IPS-20b (cell line): ENCODE data around the gene POLR2F.

Experiments
- H3K27ac ChIP-seq: one replicate; pipeline ENCODE4 v1.5.1; 2013; ENCODE audit warnings: low read length
- H3K27me3 ChIP-seq: 2 replicates; pipeline ENCODE4 v1.6.1; 2013; ENCODE audit warnings: mild to moderate bottlenecking, low read length, inconsistent platforms; ENCODE audit not compliant: insufficient read depth
- H3K36me3 ChIP-seq: 2 replicates; pipeline ENCODE4 v1.6.1; 2013; ENCODE audit warnings: low read depth, mild to moderate bottlenecking, inconsistent platforms, low read length, moderate library complexity; ENCODE audit not compliant: insufficient read depth
- H3K4me1 ChIP-seq: 2 replicates; pipeline ENCODE4 v1.6.1; 2013; ENCODE audit warnings: mild to moderate bottlenecking, control low read depth, inconsistent platforms, low read length, moderate library complexity; ENCODE audit not compliant: insufficient read depth
- H3K4me3 ChIP-seq: 2 replicates; pipeline ENCODE4 v1.5.1; 2013; ENCODE audit warnings: mild to moderate bottlenecking, low read length, inconsistent platforms
- H3K9ac ChIP-seq: 2 replicates; pipeline ENCODE4 v1.6.1; 2013; ENCODE audit warnings: low read depth, mild to moderate bottlenecking, inconsistent platforms, low read length, moderate library complexity
- H3K9me3 ChIP-seq: 2 replicates; pipeline ENCODE4 v1.6.1; 2013; ENCODE audit warnings: mild to moderate bottlenecking, low read depth, low read length, inconsistent platforms; ENCODE audit not compliant: insufficient read depth

POLR2F gene

DNA sequence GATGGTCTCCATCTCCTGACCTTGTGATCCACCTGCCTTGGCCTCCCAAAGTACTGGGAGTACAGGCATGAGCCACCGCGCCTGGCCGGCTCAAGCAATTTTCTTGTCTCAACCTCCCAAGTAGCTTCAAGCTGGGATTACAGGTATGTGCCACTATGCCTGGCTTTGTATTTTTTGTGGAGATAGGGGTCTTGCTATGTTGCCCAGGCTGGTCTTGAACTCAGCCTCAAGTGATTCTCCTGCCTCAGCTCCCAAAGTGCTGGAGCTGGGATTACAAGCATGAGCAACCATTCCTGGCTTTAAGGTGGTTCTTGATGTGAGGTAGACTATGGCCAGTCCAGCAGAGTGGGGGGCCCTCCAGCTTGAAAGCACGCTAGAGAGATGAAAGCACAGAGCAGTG lies 7.6 kb downstream of the POLR2F start:
- H3K9ac ChIP-seq: no peak overlapping the region
- peaks cover 73% of the 10 kb centered on the region for H3K36me3 ChIP-seq
- H3K4me1 ChIP-seq: no peaks in the 10 kb centered on the region; the same call in 1 of the 2 replicates
- H3K9me3 ChIP-seq: no peaks in the 10 kb centered on the region
- no peak overlapping the region for H3K27ac ChIP-seq
- H3K27me3 ChIP-seq: no peaks in the 10 kb centered on the region
- H3K4me3 ChIP-seq: no peak overlapping the region

DNA sequence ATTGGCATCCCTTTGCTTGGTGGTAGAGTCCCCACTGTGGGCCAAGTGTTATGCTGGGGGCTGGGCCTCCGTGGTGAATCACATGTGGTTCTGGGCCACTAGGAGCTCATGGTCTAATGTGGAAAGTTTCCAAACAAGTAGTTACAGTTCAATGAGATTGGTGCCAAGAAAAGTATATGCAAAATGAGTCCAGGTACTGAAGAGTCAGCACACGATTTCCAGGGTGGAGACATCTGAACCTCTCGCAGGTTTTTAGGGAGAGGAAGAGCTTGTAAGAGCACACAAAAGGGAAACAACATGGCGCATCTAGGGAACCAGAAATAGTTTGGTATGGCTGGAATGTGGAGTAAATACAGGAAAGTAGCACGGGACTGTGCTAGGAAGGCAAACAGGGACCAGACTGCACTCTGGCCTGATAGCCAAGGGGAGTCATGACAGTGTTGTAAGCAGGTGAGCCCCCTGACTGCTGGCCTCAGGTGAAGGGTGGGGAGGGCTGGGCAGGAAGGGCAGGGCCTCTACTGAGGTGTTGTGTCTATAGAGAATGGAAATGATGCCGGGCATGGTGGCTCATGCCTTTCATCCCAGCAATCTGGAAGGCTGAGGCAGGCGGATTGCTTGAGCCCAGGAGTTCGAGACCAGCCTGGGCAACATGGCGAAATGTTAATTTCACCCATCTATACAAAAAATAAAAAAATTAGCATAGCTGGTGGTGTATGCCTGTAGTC lies 12.6 kb downstream of the POLR2F start:
- H3K9me3 ChIP-seq: no peaks in the 10 kb centered on the region
- peaks cover 52% of the 10 kb centered on the region for H3K36me3 ChIP-seq
- no peak overlapping the region for H3K4me3 ChIP-seq
- no peaks in the 10 kb centered on the region for H3K27me3 ChIP-seq
- no peak overlapping the region for H3K9ac ChIP-seq
- H3K4me1 ChIP-seq: no peaks in the 10 kb centered on the region; the same call in 1 of the 2 replicates
- no peak overlapping the region for H3K27ac ChIP-seq

DNA sequence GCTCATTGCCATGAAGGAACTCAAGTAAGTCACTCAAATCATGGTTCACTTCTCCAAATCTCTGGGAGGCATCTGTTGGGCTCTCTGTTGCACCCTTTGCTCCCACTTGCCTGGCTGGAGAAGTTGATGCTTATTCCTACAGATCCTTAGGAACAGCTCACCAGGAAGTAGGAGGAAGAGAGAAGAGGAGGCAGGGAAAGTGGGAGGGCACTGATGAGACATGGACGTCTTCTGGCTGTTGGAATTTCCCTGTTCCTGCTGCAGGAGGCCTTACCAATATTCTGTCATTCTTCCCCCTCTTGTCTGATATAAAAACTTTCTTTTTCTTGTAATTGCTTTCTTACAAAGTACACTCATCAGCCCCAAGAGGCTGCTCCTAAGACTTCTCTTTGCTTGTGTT lies 13.6 kb downstream of the POLR2F start:
- no peaks in the 10 kb centered on the region for H3K27me3 ChIP-seq
- peaks cover 41% of the 10 kb centered on the region for H3K36me3 ChIP-seq
- no peak overlapping the region for H3K4me3 ChIP-seq
- H3K9me3 ChIP-seq: no peaks in the 10 kb centered on the region
- peaks cover 6% of the 10 kb centered on the region; the same call in 1 of the 2 replicates for H3K4me1 ChIP-seq
- H3K9ac ChIP-seq: no peak overlapping the region
- H3K27ac ChIP-seq: no peak overlapping the region

DNA sequence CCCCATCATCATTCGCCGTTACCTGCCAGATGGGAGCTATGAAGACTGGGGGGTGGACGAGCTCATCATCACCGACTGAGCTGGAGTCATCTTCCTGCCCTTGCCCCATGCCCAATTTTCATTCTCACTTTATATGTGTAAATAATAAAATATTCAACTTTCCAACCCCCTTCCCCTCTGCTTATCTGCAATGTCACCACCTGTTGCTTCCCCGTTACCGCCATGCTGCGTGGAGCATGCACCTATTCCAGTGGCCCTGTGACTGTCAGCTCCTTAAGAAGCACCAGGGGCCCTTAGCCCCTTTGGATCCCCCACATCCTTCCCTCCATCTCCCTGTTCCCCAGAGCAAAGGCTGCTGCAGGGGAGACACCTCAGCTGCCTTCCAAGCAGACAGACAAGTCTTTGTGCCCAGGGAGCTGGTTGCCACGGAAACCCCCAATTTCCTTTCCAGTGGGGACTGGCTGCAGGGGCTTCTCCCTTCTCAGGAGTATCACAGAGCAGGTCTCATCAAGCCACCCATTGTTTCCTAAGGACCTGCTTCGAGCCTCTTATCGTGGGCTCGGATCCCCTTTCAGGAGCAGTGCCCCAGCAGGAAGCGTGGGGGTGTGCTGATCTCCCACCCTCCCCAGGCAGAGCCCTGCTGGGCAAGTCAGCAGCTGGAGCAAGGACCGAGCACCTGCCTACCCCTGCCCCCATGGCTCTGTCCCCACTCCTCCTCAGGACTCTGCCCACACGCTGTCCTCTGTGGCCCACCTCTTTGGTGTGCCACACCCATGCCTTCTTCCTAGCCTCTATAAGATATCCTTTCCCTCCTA lies 14.3 kb downstream of the POLR2F start:
- Histone ChIP-seq H3K27ac (no peak overlapping the region), H3K36me3 (peaks cover 38% of the 10 kb centered on the region)

DNA sequence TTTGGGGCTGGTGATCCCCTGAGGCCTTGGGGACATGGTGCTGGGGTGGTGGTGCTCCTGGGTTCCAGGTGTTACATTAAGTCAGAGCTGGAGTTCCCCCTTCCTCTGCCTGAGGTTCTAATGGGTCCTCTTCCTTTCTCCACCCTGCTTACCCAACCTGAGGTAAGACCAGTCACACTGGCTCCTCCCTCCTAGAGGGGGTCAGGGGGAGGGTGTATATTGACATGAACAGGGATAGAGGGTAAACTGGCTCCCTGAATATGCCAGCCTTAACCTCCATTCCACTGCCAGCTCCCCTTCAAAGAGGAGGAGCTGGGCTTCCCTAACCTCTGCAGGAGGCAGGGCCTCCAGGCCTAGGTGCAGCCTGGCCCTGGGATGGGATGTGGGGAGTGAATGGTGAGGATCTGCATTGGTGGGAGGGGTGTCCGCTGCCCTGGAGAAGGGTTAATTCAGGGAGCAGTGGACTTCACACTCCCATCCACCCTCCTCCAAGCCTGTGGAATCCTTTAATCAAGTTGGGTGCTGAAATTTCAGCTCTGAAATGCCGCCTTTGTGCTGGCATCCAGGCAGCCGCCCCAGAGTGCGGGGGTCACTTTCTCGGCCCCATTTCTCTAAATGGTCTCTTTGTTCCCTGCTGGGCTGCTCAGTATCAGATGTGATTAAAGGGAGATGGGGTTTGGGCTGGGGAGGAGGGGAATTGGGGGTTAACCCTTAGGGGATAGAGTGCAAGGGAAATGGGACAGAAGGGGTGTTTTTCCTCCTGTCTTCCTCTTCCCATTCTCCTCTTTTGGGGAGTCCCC lies 15.2 kb downstream of the POLR2F start:
- Histone ChIP-seq H3K27ac (no peak overlapping the region), H3K36me3 (peaks cover 34% of the 10 kb centered on the region), H3K9me3 (no peaks in the 10 kb centered on the region), H3K4me1 (peaks cover 9% of the 10 kb centered on the region; the same call in 1 of the 2 replicates), H3K4me3 (no peak overlapping the region), H3K27me3 (no peaks in the 10 kb centered on the region), H3K9ac (no peak overlapping the region)

More for the DNA sequence above, 14.3 kb downstream of the POLR2F start:
- no peak overlapping the region for H3K9ac ChIP-seq
- H3K4me3 ChIP-seq: no peak overlapping the region
- no peaks in the 10 kb centered on the region for H3K9me3 ChIP-seq
- no peaks in the 10 kb centered on the region for H3K27me3 ChIP-seq
- peaks cover 9% of the 10 kb centered on the region; the same call in 1 of the 2 replicates for H3K4me1 ChIP-seq

DNA sequence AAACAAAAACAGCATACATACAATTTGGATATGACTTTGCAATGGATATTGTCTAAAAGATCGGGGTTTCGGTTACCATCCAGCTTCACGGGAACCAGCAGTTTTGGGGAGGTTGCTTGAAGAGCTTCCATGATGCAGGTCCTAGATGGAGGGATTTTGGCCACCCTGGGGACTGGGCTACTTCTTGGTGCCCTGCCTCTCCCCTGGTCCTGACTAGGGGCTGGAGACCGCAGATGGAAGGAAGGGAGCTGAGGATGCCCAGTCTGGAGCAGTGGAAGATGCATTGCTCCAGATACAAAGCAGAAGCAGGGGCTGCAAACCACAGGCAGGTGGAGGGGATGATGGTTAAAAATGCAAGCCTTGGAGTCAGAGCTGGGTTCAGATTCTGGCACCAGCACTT lies 17.4 kb downstream of the POLR2F start:
- Histone ChIP-seq H3K9me3 (no peaks in the 10 kb centered on the region), H3K4me3 (no peak overlapping the region), H3K36me3 (peaks cover 26% of the 10 kb centered on the region), H3K27ac (no peak overlapping the region), H3K27me3 (no peaks in the 10 kb centered on the region), H3K4me1 (peaks cover 9% of the 10 kb centered on the region; the same call in 1 of the 2 replicates), H3K9ac (no peak overlapping the region)

DNA sequence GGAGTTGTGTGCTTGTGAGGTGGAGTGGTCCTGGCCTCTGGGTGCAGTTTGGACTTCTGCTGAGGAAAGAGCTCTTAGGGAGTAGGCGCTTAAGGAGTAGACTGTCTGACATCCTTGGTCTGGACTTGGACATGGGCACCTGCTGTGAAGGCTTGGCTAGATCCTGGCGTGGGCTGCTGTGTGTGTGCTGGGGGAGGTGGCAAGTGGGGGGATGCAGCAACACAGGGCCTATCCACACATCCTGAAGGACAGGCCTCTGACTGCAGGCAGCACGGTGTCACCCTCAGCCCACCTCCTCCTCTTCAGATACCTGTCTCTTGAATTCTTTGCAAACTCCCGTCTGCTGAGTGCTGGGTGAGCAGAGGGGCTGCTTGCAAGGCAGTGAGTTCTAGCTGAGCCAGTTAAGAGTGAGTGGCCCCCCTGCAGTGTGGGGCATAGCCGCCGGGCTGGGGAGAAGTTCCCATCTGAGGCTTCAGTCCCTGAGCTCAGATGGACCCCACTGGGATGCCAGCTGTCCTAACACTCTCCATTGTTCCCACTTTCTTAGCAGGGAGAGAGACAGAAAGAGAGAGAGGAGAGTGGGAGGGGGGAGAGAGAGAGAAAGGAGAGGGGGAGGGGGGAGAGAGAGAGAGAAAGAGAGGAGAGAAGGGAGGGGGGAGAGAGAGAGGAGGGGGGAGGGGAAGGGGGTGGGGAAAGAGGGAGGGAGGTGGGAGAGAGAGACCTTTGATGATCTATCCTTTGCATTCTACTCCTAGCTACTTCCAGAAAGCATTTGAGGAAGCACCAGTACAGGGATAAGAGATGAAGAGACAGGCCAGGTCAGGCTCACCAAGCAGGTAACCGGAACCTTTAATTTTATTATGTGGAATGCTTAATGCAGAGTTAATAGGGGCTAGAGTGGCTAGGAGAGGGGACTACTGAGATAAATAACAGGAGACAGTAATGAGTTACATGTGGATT lies 18.3 kb downstream of the POLR2F start:
- H3K9ac ChIP-seq: peak overlapping the region; percentile 39
- no peaks in the 10 kb centered on the region for H3K27me3 ChIP-seq
- H3K36me3 ChIP-seq: peaks cover 17% of the 10 kb centered on the region
- H3K4me1 ChIP-seq: peaks cover 9% of the 10 kb centered on the region; the same call in 1 of the 2 replicates
- H3K27ac ChIP-seq: no peak overlapping the region
- H3K4me3 ChIP-seq: peak overlapping the region; percentile 51
- H3K9me3 ChIP-seq: no peaks in the 10 kb centered on the region

DNA sequence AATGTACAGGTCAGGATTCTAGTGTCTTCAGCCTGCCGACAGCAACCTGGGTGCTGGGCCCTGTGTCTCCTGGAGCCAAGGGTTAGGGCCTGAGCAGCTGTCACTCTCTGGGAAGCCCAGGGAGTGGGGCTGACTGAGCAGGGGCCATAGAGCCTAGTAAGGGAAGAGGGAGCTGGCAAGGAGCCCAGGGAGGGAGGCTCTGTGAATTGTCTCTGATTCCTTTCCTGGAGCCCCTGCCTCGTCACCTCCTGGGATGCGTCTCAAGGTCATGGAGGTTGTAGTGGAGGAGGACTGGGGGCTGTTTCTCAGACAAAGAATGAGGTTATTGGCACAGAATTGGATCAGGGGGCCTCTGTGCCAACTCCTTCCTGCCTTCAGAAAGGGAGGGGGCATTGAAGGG lies 19.0 kb downstream of the POLR2F start:
- Histone ChIP-seq H3K36me3 (peaks cover 9% of the 10 kb centered on the region), H3K9me3 (no peaks in the 10 kb centered on the region), H3K27ac (no peak overlapping the region), H3K4me3 (no peak overlapping the region), H3K4me1 (peaks cover 9% of the 10 kb centered on the region; the same call in 1 of the 2 replicates), H3K9ac (peak overlapping the region; percentile 24), H3K27me3 (no peaks in the 10 kb centered on the region)

DNA sequence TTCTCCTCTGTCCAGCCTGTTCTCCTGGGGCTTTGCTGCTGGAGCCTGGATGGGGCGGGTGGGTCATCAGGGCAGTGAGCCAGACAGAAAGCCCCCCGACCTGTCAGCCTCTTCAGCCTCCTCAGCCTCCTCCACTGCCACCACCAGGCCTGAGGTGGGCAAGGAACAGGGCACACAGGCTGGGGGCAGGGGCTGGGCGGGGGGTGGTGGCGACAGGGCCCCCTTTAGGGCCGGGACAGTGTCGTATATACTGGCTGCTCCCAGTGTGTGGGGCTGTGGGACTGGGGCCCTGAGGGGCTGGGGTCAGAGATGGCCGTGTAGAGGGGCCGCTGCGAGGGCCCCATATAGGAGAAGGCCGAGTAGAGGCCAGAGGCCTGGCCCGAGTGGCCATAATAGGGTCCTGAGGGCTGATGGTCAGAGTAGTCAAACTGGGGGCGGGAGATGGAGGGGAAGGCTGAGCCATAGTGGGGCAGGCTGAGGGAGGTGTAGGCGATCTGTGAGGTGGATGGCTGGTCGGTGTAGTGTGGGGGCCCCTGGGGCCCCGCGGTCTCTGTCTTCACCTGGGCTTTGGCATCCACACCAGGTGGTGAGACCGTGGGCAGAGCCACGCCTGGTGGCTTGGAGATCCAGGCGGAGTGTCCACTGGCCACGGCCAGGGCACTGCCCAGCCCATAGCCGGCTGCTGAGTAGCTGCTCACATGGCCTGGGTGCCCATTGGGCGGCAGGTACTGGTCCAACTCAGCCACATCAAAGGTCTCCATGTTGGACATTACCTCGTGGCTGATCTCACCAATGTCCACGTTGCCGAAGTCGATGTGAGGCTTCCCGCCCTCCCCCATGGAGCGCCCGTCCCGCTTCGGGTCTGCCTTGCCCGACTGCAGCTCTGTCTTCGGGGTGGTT lies 20.0 kb downstream of the POLR2F start:
- Histone ChIP-seq H3K4me3 (no peak overlapping the region), H3K9me3 (no peaks in the 10 kb centered on the region), H3K27me3 (no peaks in the 10 kb centered on the region), H3K27ac (no peak overlapping the region), H3K9ac (no peak overlapping the region), H3K36me3 (0 out of 2 replicates have a peak, but pooled peaks cover 4% of the 10 kb centered on the region), H3K4me1 (peaks cover 9% of the 10 kb centered on the region; the same call in 1 of the 2 replicates)

DNA sequence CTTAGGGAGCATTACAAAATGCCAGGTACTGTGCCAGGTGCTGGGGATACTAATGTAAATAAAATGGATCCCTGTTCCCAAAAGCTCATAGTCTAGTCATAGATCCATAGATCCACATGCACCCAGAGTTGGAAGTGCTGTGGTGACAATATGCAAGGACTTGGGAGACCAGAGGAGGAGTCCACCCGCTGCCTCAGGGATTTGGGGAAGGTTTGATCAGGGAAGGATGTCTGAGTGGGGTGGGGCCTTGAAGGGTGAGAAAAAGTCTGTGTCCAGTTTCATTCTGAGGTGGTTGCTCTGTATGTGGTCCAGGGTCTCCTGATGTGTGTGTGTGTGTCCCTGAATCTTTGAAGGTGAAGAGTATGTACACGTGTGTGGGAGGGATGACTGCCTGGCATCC lies 21.7 kb downstream of the POLR2F start:
- H3K4me3 ChIP-seq: no peak overlapping the region
- H3K9ac ChIP-seq: no peak overlapping the region
- no peak overlapping the region for H3K27ac ChIP-seq
- H3K27me3 ChIP-seq: no peaks in the 10 kb centered on the region
- H3K36me3 ChIP-seq: no peaks in the 10 kb centered on the region
- no peaks in the 10 kb centered on the region for H3K9me3 ChIP-seq
- H3K4me1 ChIP-seq: peaks cover 9% of the 10 kb centered on the region; the same call in 1 of the 2 replicates
